Activated T-helper 9 cell treated with anti-CD3 and anti-CD28 coated beads, Interleukin-2, amount 50 U/mL, for 16 hours (primary cell): ENCODE measurements around the gene LSP1.
"Not testable (repeated sequence)": the region's sequence is repeated elsewhere in the genome, so short reads cannot be mapped to it uniquely, and the experiment has no call there.

Experiments used
- DNase-seq: peaks from one replicate; pipeline ENCODE4 v3.0.0-alpha.2; 2020; ENCODE audit warnings: low read depth

LSP1 gene

GRCh38 chr11:1928891-1929541, 76.1 kb downstream of the LSP1 start:
- DNase-seq = no peak

DNA sequence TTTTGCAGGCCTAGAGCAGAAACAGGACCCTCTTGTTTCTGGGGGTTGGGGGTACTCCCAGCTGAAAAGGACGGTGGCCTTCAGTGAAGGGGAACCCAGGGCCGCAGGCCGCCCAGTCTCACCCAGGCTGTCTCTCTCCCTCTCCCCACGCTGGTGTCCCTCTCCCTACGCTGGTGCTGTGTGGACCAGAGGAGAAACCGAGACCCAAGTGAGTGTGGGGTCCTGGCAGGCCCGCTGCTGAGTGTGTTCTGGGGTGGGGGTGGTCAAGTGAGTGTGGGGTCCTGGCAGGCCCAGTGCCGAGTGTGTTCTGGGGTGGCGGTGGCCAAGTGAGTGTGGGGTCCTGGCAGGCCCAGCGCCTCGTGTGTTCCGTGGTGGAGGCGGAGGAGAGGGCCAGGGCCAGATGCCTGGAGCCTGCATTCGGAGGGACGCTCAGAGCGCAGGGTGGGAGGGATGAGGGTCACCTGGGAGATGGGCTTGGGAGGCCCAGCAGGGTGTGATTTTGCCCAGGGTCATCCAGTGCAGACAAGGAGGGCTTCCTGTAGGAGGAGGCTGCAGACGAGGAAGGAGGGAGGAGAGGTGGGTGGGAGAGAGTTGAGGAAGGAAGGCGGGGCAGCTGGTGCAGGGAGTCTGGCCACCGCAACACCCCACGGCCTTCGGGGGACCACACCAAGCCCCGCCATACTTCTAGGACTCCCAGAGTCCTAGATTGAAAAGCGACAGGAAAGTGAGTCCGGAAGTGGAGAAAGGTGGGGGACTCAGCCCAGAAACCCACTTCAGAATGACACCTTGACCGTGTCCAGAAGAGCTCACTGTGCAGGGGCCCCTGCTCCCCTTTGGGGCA, 77.0 kb downstream of the LSP1 start:
- DNase-seq = no peak

GRCh38 chr11:1930462-1930830, 77.6 kb downstream of the LSP1 start:
- no peak for DNase-seq

DNA sequence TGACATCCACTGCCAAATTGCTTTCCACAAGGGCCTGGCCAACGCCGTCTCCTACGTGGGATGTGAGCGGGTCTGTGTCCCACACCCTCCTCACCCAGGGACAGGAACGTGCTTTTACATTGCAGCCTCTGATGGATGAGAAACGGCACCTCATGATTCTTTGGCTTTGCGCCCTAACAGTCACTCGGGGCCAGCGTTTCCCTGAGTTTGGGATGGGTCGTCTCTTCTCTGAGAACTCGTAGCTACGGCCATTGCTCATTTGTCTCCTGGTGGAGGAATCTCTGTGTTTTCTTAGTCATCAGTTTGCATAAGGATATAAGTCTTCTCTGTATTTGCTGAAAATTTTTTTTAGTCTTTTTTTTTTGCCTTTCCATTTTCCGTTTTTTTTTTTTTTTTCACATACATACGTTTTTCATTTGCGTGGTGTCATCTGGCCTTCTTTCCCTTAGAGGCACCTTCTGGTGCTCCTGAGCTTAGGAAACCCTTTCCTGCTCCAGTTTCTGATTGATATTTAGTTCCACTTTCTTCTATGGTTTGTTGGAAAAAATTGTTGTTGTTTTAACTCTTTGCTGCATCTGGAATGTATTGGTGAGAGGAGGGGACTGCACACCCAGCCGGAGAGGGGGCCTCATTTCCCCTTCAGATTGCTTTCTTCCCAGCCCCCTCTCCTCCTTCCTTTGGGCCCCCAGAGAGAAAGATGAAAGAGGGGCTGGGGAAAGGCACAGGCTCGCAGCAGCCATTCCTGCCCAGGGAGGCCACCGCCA, 78.6 kb downstream of the LSP1 start:
- no peak for DNase-seq

- DNase-seq = no peak
Measured at GRCh38 chr11:1932105-1932480, 79.2 kb downstream of the LSP1 start.

GRCh38 chr11:1932681-1933080, 79.8 kb downstream of the LSP1 start:
- DNase-seq = no peak

GRCh38 chr11:1933416-1934334, 80.8 kb downstream of the LSP1 start:
- DNase-seq = no peak

DNA sequence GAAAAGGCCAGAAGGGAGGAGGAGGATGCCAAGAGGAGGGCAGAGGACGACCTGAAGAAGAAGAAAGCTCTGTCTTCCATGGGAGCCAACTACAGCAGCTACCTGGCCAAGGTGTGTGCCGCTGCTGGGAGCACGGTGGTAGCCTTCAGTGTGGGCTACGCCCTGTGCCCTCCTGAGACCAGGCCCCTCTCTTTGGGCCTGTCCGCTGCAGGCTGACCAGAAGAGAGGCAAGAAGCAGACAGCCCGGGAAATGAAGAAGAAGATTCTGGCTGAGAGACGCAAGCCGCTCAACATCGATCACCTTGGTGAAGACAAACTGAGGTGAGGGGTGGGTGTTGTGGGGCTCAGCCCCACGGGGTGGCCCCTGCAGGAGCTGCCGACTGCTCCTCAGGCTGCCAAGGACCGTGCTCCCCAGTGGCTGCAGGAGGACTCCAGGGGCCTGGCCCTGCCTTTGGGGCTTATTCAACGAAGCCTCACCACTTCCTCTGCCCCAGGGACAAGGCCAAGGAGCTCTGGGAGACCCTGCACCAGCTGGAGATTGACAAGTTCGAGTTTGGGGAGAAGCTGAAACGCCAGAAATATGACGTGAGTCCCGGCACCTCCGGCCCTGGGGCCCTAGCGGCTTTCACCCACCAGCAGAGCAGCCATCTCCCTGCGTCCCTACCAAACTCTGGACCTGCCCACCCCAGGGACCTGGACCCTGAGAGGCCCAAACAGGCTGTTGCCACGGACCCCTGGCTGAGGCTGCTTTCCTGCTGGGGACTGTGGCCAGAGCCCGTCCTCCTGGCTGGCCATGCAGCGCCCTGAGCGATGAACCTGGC, 81.7 kb downstream of the LSP1 start:
- DNase-seq = no peak

GRCh38 chr11:1935156-1936071, 82.5 kb downstream of the LSP1 start:
- no peak for DNase-seq

GRCh38 chr11:1936072-1936780, 83.3 kb downstream of the LSP1 start:
- no peak for DNase-seq

- DNase-seq = no peak
Measured at GRCh38 chr11:1936781-1937615, 84.1 kb downstream of the LSP1 start.

- no peak for DNase-seq
Measured at GRCh38 chr11:1937616-1938342, 84.9 kb downstream of the LSP1 start.

DNA sequence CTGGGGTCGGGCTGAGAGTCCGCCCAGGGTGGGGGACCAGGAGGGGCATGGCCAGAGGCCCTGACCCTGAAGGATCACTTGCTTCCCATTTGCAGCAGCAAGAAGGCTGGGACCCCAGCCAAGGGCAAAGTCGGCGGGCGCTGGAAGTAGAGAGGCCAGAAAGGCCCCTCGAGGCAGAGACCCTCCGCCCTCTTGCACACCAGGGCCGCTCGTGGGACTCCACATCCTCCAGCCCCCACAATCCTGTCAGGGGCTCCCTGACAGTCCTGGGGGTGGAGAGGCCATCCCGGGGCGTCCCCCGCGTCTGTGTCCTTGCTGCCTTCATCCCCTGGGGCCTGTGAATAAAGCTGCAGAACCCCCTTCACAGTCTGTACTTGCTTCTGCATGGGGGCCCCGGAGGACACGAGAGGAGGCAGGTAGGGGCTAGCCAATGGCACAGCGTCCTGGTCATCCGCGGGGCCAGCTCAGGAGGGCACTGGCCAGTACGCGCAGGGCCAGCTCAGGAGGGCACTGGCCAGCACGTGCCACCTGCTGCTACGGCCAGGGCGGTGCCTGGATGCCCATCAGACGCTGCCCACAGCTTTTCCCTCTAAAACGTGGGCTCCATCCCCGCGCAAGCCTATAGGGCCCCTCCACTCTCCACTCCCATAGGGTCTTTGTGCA, 85.6 kb downstream of the LSP1 start:
- DNase-seq = no peak

DNA sequence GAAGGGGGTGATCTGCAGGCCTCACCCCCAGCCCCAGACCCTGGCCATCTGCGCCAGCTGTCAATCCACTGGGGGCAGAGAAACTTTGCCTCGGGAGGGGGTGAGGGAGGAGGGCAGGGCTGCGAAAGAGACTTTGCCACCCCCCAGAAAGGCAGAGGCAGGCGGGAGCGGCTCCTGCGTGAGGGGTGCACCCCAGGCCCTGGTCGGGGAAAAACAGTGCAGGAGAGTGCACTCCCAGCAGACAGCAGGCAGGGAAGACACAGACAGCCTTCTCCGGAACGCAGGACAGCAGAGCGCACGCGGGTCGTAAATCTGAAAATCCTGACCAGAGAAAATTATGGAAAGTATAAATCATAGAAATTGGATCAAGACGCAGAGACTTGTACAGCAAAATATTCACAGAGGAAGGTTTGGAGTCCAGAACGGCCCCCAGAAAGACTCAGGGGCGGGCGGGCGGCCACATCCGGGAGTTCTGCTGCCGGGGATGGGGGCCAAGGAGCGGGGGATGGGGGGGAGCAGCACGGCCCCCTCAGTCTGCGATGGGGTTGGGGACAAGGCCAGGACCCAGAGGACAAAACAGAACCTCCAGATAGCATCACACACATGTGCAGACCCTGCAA, 86.2 kb downstream of the LSP1 start:
- DNase-seq = no peak

DNA sequence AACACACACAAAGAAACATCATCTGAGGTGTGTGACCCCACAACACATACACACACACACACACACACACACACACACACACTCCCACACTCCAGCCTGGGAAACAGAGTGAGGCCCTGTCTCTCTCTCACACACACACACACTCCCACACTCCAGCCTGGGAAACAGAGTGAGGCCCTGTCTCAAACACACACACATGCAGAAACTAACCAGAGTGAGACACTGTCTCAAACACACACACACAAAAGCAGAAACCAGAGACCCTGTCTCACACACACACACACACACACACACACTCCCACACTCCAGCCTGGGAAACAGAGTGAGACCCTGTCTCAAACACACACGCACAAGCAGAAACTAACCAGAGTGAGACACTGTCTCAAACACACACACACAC, 86.9 kb downstream of the LSP1 start:
- DNase-seq = not testable (repeated sequence)
